GM19467 (cell line): ENCODE measurements around the gene LHFPL3.

ENCODE experiments used
- ATAC-seq: cut with Tn5 transposase; IDR thresholded peaks from one replicate; pipeline ENCODE4 v1.9.1; 2021; ENCODE audit warnings: mild to moderate bottlenecking, moderate library complexity; ENCODE audit not compliant: unreplicated experiment

Gene LHFPL3

GRCh38 chr7:104367926-104368325 is 39.5 kb downstream of the LHFPL3 start:
- no peak for ATAC-seq

DNA sequence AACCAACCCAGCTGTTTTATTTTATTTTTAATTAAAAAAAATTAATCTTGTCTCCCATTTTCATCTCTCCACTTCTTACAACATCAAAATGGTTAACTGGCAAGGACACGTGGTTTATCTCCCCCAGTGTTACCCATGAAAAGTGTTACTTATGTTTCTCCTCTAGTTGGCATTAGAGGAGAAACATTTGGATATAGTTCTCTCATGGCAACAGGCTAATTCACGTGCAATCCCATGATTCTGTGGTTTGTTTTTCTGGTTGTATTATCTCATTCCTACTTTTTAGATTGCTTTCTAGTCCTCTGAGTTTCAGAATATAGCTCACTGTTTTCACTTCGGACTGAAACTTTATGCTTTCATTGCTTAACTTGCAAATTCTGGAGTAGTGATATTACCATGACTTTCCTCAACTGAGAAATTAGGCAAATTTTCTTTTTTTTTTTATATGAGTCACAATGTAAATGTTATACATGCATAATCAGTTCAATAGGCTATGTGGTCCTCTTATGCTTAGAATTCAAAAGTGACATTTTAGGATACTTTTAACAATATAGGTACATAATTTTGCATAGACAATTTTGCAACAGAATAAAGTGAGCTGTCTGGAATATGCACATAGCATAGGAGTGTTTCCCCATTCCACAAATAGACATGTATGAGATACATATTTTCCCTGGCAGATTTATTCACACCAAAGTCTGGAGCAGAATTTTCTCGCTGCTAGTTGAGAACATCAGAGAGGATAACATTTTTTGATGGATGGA is 43.0 kb downstream of the LHFPL3 start:
- ATAC-seq, result no peak

GRCh38 chr7:104371980-104372357 is 43.6 kb downstream of the LHFPL3 start:
- no peak for ATAC-seq

DNA sequence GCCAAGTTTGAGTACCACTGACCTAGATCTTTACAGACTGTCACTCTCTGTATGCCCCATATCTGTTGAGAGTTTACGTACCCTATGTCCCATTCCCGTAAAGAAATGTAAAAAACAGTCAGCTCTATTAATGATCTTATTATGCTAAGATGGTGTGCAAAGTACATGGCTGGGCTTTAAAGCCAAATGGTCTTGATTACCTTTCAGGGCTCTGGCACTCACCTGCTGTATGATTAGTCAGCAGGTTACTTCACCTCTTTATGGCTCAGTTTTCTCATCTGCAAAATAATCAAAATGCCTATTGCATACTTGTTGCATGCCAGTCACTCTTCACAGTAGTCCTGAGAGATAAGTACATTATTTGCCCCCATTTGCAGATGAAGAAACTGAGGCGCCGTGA is 54.2 kb downstream of the LHFPL3 start:
- no peak for ATAC-seq

GRCh38 chr7:104386943-104387342 is 58.5 kb downstream of the LHFPL3 start:
- no peak for ATAC-seq

DNA sequence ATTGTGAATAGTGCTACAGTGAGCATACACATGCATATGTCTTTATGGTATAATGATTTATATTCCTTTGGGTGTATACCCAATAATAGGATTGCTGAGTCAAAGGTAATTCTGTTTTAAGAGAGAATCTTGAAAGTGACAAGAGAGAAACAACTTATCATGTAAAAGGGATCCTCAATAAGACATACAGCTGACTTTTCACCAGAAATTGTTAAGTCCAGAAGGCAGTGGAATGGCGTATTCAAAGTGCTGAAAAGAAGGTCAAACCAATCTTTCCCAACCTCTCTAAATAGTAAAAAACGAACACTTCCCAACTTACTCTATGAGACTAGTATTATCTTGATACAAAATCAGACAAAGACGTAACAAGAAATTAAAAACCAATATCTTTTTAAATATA is 59.8 kb downstream of the LHFPL3 start:
- ATAC-seq, result no peak

DNA sequence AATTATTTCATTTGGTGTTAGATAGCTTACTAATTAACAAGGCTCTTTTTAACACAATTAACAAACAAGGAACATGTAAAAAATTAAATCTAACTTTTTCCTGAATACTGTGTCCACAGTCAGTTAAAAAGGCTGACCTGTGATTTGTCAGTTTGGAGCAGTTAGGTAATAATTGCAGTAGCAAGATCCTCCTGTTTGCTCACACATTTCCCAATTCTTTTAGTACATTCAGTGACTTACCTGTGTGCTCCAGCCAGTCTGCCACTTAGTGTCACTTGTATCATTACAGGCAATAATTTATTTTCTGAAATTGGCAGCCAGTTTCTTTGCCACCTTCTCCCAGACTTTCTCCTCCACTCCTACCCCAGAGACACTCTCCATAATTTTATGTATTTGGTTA is 66.8 kb downstream of the LHFPL3 start:
- no peak for ATAC-seq

DNA sequence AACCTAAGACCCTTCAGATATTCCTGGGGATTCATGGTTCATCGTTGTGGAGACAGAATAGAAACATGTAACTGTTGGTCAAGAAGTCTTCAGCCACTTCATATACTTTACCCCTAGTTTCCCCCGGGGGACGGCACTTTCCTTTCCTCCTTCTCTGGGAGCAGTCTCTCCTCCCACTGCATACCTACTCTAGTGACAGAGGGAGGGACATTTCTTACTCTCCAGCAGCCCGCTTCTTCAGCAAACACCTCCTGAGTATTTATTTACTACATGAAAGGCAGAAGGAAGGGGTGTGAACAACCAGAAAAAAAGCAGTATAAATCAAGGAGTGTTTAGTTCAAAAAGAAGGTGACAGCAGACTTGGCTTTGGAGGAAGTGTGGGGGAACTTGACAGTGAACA is 69.0 kb downstream of the LHFPL3 start:
- no peak for ATAC-seq

- no peak for ATAC-seq
These were observed 80.0 kb downstream of the LHFPL3 start for GRCh38 chr7:104408371-104408770.

DNA sequence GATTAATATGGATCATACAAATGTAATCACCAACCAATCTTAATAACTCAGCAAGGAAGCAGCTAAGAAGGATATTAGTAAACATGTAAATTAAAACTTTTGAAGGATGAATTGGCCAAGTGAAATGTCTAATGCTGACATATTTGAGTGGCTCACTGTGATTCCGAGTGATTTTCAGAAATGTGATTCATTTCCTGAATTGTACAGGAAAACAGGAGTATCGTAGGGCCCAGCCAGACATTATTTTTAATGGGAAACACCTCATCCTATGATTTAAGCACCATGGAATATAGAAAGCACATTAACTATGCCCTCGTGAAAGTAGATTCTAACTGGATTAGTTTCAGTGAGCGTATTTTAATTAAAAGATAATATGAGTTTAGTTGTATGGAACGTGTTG is 82.3 kb downstream of the LHFPL3 start:
- ATAC-seq, result no peak

GRCh38 chr7:104412911-104413310 is 84.5 kb downstream of the LHFPL3 start:
- ATAC-seq, result no peak

- ATAC-seq, result no peak
These were observed 85.8 kb downstream of the LHFPL3 start for GRCh38 chr7:104414216-104414615.

DNA sequence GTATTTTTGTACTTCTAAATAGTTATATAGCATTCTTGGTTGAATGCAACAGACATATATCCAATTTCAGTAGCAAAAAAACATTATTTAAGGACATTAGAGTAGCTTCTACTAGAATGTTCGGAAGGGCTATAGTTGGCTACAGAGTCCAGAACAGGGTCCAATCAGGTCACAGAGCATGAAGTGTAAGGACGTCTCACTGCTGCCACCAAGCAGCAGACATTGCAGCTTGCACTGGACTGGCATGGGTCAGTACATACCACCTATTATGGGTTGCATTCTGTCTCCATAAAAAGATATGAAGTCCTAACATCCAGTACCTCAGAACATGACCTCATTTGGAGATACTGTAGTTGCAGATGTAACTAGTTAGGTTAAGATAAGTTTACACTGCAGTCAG is 87.3 kb downstream of the LHFPL3 start:
- ATAC-seq, result no peak

GRCh38 chr7:104416866-104417393 is 88.5 kb downstream of the LHFPL3 start:
- ATAC-seq, result no peak

DNA sequence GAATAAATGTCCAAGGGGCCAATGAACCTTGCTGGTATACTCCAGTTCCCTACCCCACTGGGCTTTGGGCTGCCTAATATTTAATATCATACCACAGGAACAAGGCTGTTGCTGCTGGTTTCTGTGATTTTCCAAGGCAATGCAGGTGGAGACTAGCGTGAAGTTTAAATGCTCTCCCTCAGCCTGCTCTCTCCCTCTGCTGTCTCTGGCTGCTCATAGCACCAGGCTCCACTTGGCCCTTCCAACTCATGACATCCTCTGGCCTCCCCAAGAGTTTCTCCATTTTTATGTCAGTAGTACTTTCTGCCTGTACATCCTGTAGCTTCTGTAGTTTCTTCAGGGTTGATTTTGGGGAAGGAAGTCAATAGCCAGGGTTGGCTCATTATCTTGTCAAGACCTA is 103.5 kb downstream of the LHFPL3 start:
- no peak for ATAC-seq

- ATAC-seq, result no peak
These were observed 105.7 kb downstream of the LHFPL3 start for GRCh38 chr7:104434129-104434528.

GRCh38 chr7:104442481-104442880 is 114.1 kb downstream of the LHFPL3 start:
- no peak for ATAC-seq

DNA sequence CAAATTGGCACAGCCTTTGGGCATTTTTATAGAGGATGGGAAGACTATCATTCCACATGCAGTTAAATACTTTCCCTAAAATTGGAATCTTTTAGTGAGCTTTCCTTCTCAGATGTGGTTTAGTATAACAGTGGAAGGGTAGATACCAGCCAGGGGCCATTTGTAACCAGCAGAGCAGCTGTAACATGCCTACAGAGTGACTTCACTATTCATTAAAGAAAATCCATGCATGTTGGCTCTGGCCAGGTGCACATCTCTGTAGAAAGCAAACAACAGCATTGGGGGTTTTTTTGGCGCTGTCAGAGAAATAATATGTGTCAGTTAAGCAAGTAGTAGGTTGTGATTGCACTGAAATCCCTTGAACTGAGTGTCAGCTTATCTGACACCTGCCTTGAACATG is 115.6 kb downstream of the LHFPL3 start:
- ATAC-seq, result no peak

- no peak for ATAC-seq
These were observed 117.0 kb downstream of the LHFPL3 start for GRCh38 chr7:104445393-104445792.

DNA sequence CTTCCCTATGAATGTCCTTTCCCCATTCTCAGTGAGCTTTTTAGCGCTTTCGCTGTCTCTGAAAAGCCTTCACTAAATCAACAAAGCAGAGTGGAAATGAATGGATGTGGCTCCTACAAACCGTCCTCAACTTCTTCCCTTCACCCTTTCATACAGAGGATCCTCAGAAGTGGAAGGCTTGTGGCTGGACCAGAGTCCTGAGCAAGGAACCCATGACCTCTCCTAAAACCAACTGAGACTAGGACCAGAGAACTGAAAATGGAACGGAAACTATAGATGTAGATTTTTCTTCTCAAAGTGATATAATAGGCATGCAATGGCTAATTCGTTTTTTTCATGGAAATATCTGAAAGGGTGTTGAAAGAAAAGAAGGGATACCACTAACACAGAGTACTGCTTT is 122.5 kb downstream of the LHFPL3 start:
- ATAC-seq, result no peak

- no peak for ATAC-seq
These were observed 124.8 kb downstream of the LHFPL3 start for GRCh38 chr7:104453190-104453589.

- no peak for ATAC-seq
These were observed 130.5 kb downstream of the LHFPL3 start for GRCh38 chr7:104458875-104459274.
